Thyroid gland (tissue), 4 donors: ENCODE measurements around the gene CX3CL1.

Experiments used
- POLR2A ChIP-seq, 2 donors: fragments of 450-650 bp; IDR thresholded peaks; one replicate each; pipeline ENCODE4 v1.6.1; 2017; ENCODE audit warnings: antibody characterized with exemption in 2 of 2, mild to moderate bottlenecking in 2 of 2, moderate library complexity in 1 of 2
- TF ChIP-seq, protein P1 (sequence below), 6 experiments: fragments of 200-600 bp in 3 of 6; fragments of 450-650 bp in 3 of 6; sonication (generic) in 3 of 6; IDR thresholded peaks; one replicate each; pipeline ENCODE4 v1.5.1; 2016 to 2019; ENCODE audit warnings: antibody characterized with exemption in 6 of 6, mild to moderate bottlenecking in 2 of 6, inconsistent platforms in 1 of 6, moderate library complexity in 1 of 6

DNA sequence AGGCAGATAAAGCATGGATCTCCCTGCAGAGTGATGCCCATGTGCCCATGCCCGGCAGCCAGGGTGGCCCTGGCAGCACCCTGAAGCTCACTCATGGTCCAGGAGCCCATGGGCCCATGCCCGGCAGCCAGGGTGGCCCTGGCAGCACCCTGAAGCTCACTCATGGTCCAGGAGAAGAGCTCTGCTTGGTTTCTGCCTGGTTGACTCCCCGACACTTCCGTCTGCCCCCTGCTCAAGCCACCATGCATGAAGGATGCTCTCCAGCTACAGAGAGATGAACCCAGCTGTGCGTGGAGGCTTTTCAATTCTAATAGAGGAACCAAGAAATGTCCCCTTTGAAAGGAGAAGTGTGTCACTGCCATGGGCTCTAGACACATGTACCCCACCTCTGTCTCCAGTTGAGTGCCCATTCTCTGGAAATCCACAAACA is 41.0 kb downstream of the CX3CL1 start:
- TF ChIP-seq, protein P1, sequence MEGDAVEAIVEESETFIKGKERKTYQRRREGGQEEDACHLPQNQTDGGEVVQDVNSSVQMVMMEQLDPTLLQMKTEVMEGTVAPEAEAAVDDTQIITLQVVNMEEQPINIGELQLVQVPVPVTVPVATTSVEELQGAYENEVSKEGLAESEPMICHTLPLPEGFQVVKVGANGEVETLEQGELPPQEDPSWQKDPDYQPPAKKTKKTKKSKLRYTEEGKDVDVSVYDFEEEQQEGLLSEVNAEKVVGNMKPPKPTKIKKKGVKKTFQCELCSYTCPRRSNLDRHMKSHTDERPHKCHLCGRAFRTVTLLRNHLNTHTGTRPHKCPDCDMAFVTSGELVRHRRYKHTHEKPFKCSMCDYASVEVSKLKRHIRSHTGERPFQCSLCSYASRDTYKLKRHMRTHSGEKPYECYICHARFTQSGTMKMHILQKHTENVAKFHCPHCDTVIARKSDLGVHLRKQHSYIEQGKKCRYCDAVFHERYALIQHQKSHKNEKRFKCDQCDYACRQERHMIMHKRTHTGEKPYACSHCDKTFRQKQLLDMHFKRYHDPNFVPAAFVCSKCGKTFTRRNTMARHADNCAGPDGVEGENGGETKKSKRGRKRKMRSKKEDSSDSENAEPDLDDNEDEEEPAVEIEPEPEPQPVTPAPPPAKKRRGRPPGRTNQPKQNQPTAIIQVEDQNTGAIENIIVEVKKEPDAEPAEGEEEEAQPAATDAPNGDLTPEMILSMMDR (IDR thresholded peaks at IDR 0.05) = no peak
- no peak for TF ChIP-seq POLR2A (IDR thresholded peaks at IDR 0.05)
